HepG2 (cell line): ENCODE measurements around the gene PCTP. TPM values are rescaled to one million over a fixed set of nuclear protein-coding genes. Genes with fewer than 3 reads are reported as not detected.

Experiments used
- ATAC-seq: fragments of 200-7000 bp; cut with Tn5 transposase; 3 replicates; pipeline ENCODE4 v1.9.1; 2020; ENCODE audit warnings: mild to moderate bottlenecking, moderate library complexity
- BruUV-seq: library from RNA; stranded (reverse); fragments of 400-500 nt; replicated peaks from 2 replicates; lab custom pipeline; 2021; lab: Mats Ljungman, UMichigan
- CTCF ChIA-PET: fragments of 300-600 bp; formaldehyde crosslinking; extraction: SDS; loops from one replicate; lab custom pipeline; 2021; ENCODE audit warnings: low total read pairs, inconsistent platforms, low intra/inter-chr PET ratio; lab: Yijun Ruan, JAX
- POLR2A ChIA-PET: fragments of 350-600 bp; sonication (Branson Sonifier 250); formaldehyde crosslinking; loops from one replicate; lab custom pipeline; 2020; ENCODE audit warnings: antibody characterized with exemption, inconsistent platforms; lab: Yijun Ruan, JAX
- DNase-seq: peaks from one replicate; pipeline ENCODE4 v3.0.0-alpha.2; 2015; ENCODE audit warnings: low spot score
- FAIRE-seq: peaks from 3 replicates; lab custom pipeline; 2011; peaks lifted over from hg19 to GRCh38; lab: Jason Lieb, UNC
- H2AFZ ChIP-seq: one replicate; pipeline ENCODE4 v1.6.1; 2011; ENCODE audit warnings: low read length, inconsistent platforms
- H3K27ac ChIP-seq: fragments of 300-600 bp; 3 replicates; pipeline ENCODE4 v1.8.0; 2011; ENCODE audit warnings: mixed run types, mild to moderate bottlenecking, mixed read lengths, low read length, inconsistent platforms; ENCODE audit not compliant: insufficient read depth; ENCODE audit errors: extremely low read length
- H3K27me3 ChIP-seq, 2 experiments: fragments of 200-600 bp in 1 of 2; 2 replicates in 1 of 2; 3 replicates in 1 of 2; pipeline versions ENCODE4 v1.6.0 to v1.8.0; 2011; ENCODE audit warnings: low read length in 2 of 2, mild to moderate bottlenecking in 2 of 2, moderate library complexity in 2 of 2, inconsistent platforms in 1 of 2; ENCODE audit not compliant: insufficient read depth in 2 of 2, control insufficient read depth in 1 of 2
- H3K36me3 ChIP-seq, 2 experiments: fragments of 200-600 bp in 1 of 2; replicated peaks in 1 of 2; 2 replicates in 1 of 2; 3 replicates in 1 of 2; pipeline versions ENCODE4 v1.5.1 to v1.8.0; 2011; ENCODE audit warnings: low read length in 2 of 2, inconsistent platforms in 1 of 2; ENCODE audit not compliant: insufficient read depth in 2 of 2, control insufficient read depth in 1 of 2
- H3K4me1 ChIP-seq: 2 replicates; pipeline ENCODE4 v1.5.1; 2012; ENCODE audit warnings: low read length, inconsistent platforms; ENCODE audit not compliant: insufficient read depth
- H3K4me2 ChIP-seq: 2 replicates; pipeline ENCODE4 v1.6.0; 2011; ENCODE audit warnings: low read depth, low read length, inconsistent platforms
- H3K4me3 ChIP-seq, 3 experiments: fragments of 200-600 bp in 1 of 3; sonication (generic), shearing (Covaris generic) in 1 of 3; replicated peaks in 1 of 3; 2 replicates each; pipeline ENCODE4 v1.5.1; 2011 to 2016; ENCODE audit warnings: low read length in 3 of 3, inconsistent platforms in 2 of 3, low read depth in 2 of 3, mild to moderate bottlenecking in 2 of 3, control low read depth in 1 of 3, mixed read lengths in 1 of 3; ENCODE audit not compliant: insufficient read depth in 1 of 3
- H3K79me2 ChIP-seq: one replicate; pipeline ENCODE4 v1.6.1; 2011; ENCODE audit warnings: low read length, inconsistent platforms; ENCODE audit not compliant: insufficient read depth
- H3K9ac ChIP-seq: 2 replicates; pipeline ENCODE4 v1.6.0; 2011; ENCODE audit warnings: mild to moderate bottlenecking, low read depth, low read length, inconsistent platforms; ENCODE audit not compliant: insufficient read depth
- H3K9me3 ChIP-seq: 2 replicates; pipeline ENCODE4 v1.5.1; 2012; ENCODE audit warnings: mild to moderate bottlenecking, low read length
- H4K20me1 ChIP-seq: 2 replicates; pipeline ENCODE4 v1.6.0; 2011; ENCODE audit warnings: inconsistent platforms, mild to moderate bottlenecking, low read length, moderate library complexity; ENCODE audit not compliant: insufficient read depth
- CEBPZ ChIP-seq: IDR thresholded peaks from 2 replicates; pipeline ENCODE4 v1.6.1; 2012; ENCODE audit warnings: low read length, improper control_type of control experiment
- MXD4 ChIP-seq: IDR thresholded peaks from 2 replicates; pipeline ENCODE4 v1.6.1; 2016; ENCODE audit warnings: mild to moderate bottlenecking, missing biosample characterization, missing genetic modification reagents
- MYC ChIP-seq: sonication (generic); formaldehyde crosslinking; IDR thresholded peaks from 2 replicates; pipeline ENCODE4 v1.9.0; 2021; ENCODE audit warnings: missing genetic modification reagents, borderline replicate concordance
- NKX3-1 ChIP-seq: sonication (generic); formaldehyde crosslinking; IDR thresholded peaks from 2 replicates; pipeline ENCODE4 v1.5.0; 2020; ENCODE audit warnings: missing genetic modification reagents
- NONO ChIP-seq, 2 experiments: fragments of 450-650 bp in 1 of 2; sonication (generic) in 1 of 2; formaldehyde crosslinking in 1 of 2; IDR thresholded peaks in 1 of 2; conservative IDR thresholded peaks in 1 of 2; 2 replicates each; pipeline versions ENCODE4 v1.6.1 to v1.8.0; 2017 to 2022; ENCODE audit warnings: mild to moderate bottlenecking in 1 of 2, missing genetic modification reagents in 1 of 2, moderate library complexity in 1 of 2
- SP4 ChIP-seq: sonication (generic); formaldehyde crosslinking; IDR thresholded peaks from 2 replicates; pipeline ENCODE4 v1.8.1; 2023; ENCODE audit warnings: mild to moderate bottlenecking, missing genetic modification reagents
- SRSF4 ChIP-seq: fragments of 200-400 bp; formaldehyde crosslinking; IDR thresholded peaks from one replicate; pipeline ENCODE4 v1.6.1; 2018; ENCODE audit warnings: mild to moderate bottlenecking, low read depth, low read length, moderate library complexity; ENCODE audit not compliant: poor library complexity, severe bottlenecking
- ZFP36L2 ChIP-seq: sonication (generic); formaldehyde crosslinking; IDR thresholded peaks from 2 replicates; pipeline ENCODE4 v1.4.0; 2020; ENCODE audit warnings: missing genetic modification reagents
- ZFP41 ChIP-seq: sonication (generic); formaldehyde crosslinking; IDR thresholded peaks from 2 replicates; pipeline ENCODE4 v1.4.0; 2020; ENCODE audit warnings: mild to moderate bottlenecking, missing genetic modification reagents, borderline replicate concordance
- ZMYM4 ChIP-seq: sonication (generic); formaldehyde crosslinking; IDR thresholded peaks from 2 replicates; pipeline ENCODE4 v1.8.1; 2023; ENCODE audit warnings: mild to moderate bottlenecking, missing genetic modification reagents
- ZNF34 ChIP-seq: sonication (generic); formaldehyde crosslinking; IDR thresholded peaks from 2 replicates; pipeline ENCODE4 v1.4.0; 2020; ENCODE audit warnings: mild to moderate bottlenecking, missing genetic modification reagents, borderline replicate concordance
- ZNF543 ChIP-seq: sonication (generic); formaldehyde crosslinking; IDR thresholded peaks from 2 replicates; pipeline ENCODE4 v1.4.0; 2020; ENCODE audit warnings: mild to moderate bottlenecking, missing genetic modification reagents
- ZNF546 ChIP-seq: sonication (generic); formaldehyde crosslinking; conservative IDR thresholded peaks from 2 replicates; pipeline ENCODE4 v1.8.1; 2023; ENCODE audit warnings: mild to moderate bottlenecking, missing genetic modification reagents
- ZNF556 ChIP-seq: sonication (generic); formaldehyde crosslinking; IDR thresholded peaks from 2 replicates; pipeline ENCODE4 v1.4.0; 2020; ENCODE audit warnings: mild to moderate bottlenecking, missing genetic modification reagents, borderline replicate concordance
- ZNF570 ChIP-seq: sonication (generic); formaldehyde crosslinking; IDR thresholded peaks from 2 replicates; pipeline ENCODE4 v1.4.0; 2020; ENCODE audit warnings: mild to moderate bottlenecking, missing genetic modification reagents, borderline replicate concordance
- ZNF639 ChIP-seq: conservative IDR thresholded peaks from 2 replicates; pipeline ENCODE4 v1.6.1; 2018; ENCODE audit warnings: missing genetic modification reagents
- ZNF713 ChIP-seq: sonication (generic); formaldehyde crosslinking; IDR thresholded peaks from 2 replicates; pipeline ENCODE4 v1.4.0; 2020; ENCODE audit warnings: mild to moderate bottlenecking, missing genetic modification reagents
- whole genome bisulfite sequencing: methylation state at CpG from one replicate; pipeline ENCODE4 v1.1.6; 2017; ENCODE audit warnings: low lambda C conversion rate; 5-methylcytosine and 5-hydroxymethylcytosine counted together
- in situ Hi-C: cut with HindIII; loops from 2 replicates; pipeline ENCODE4 v1.10.0; 2017; ENCODE audit warnings: low pct_unique_long_range_greater_than_20kb; ENCODE audit not compliant: extremely low pct_ligation_motif_present
- intact Hi-C: fragments of 100-400 bp; cut with micrococcal nuclease; formaldehyde crosslinking; loops from one replicate; pipeline ENCODE4 v1.10.0; 2022; ENCODE audit not compliant: unreplicated experiment
- polyA plus RNA-seq, 8 experiments: library from polyadenylated mRNA; depleted of rRNA in 3 of 8; stranded (reverse) in 7 of 8; unstranded in 1 of 8; fragments of >200 nt; fragmentation: Illumina TruSeq in 4 of 8; extraction: Trizol in 4 of 8; gene quantifications; 2 replicates each; pipeline versions ENCODE4 v1.2.1 to v1.2.3, GENCODE V29; 2011 to 2016; ENCODE audit warnings: low read depth in 4 of 8, missing spikeins in 1 of 8, mixed read lengths in 1 of 8; ENCODE audit not compliant: insufficient read depth in 1 of 8
- total RNA-seq, 5 experiments: library from RNA; depleted of rRNA; stranded (reverse); fragments of >200 nt; fragmentation: Illumina TruSeq; extraction: Trizol; gene quantifications; 2 replicates each; pipeline ENCODE4 v1.2.3, GENCODE V29; 2016; ENCODE audit warnings: low read depth in 1 of 5

Gene PCTP
- total and polyA plus RNA-seq, 2 of the 13 experiments (the other 11 are each of a cell fraction or from before 2014, with no cell fraction given): 37.1 to 50.7 TPM

- Histone ChIP-seq H3K4me3 (no peak overlapping the region), H3K27ac (no peak overlapping the region), H3K27me3 (no peaks in the 10 kb centered on the region), H3K9me3 (no peaks in the 10 kb centered on the region), H3K9ac (no peak overlapping the region), H3K79me2 (peaks cover 3% of the 10 kb centered on the region), H2AFZ (no peak overlapping the region), H4K20me1 (no peaks in the 10 kb centered on the region), H3K4me2 (no peak overlapping the region), H3K36me3 (no peaks in the 10 kb centered on the region), H3K4me1 (peaks cover 61% of the 10 kb centered on the region)
- CTCF ChIA-PET: no interaction called here
- no TSS peak for BruUV-seq
- POLR2A ChIA-PET: interaction anchor here (2.4 kb wide), 1 partner anchor 10 kb away, joined by 17 read pairs; the partner anchor contains the start of gene PCTP
- DNase-seq (no peak), ATAC-seq (no peak), FAIRE-seq (no peak)
- in situ Hi-C loops (loop anchor here (25.0 kb wide), 1 partner anchor 373 kb away; no protein-coding TSS in a partner anchor), intact Hi-C loops (no loop called here)
- TF ChIP-seq ZNF543: no peak
- TF ChIP-seq ZNF546 (CRISPR knock-in tag): no peak
- TF ChIP-seq SRSF4: no peak
- no peak for TF ChIP-seq ZFP36L2 (CRISPR knock-in tag)
- no peak for TF ChIP-seq NKX3-1
- TF ChIP-seq ZFP41: no peak
- TF ChIP-seq ZNF34 (CRISPR knock-in tag): no peak
- no peak for TF ChIP-seq NONO (IDR thresholded peaks at IDR 0.05)
- TF ChIP-seq NONO (CRISPR knock-in tag; conservative IDR thresholded peaks at IDR 0.05): no peak
- TF ChIP-seq ZNF713 (CRISPR knock-in tag): no peak
- TF ChIP-seq ZNF570 (CRISPR knock-in tag): no peak
- TF ChIP-seq ZNF639 (CRISPR knock-in tag): no peak
- TF ChIP-seq ZNF556 (CRISPR knock-in tag): no peak
- no peak for TF ChIP-seq MYC (CRISPR knock-in tag)
- no peak for TF ChIP-seq CEBPZ
- no peak for TF ChIP-seq SP4 (CRISPR knock-in tag)
- no peak for TF ChIP-seq MXD4
- no peak for TF ChIP-seq ZMYM4 (CRISPR knock-in tag)
- WGBS: 80% methylated on average over 3 of the region's 3 CpGs
These were observed 9.9 kb downstream of the PCTP start for GRCh38 chr17:55760643-55761355.
